Measurements from ENCODE around the gene NDRG3. TPM values are rescaled to one million over a fixed set of nuclear protein-coding genes. Genes with fewer than 3 reads are reported as not detected.

The NDRG3 gene
- total and polyA plus RNA-seq, 4 donors = 12.2 to 20.8 (median 17.7) TPM

- DNase-seq (no peak), ATAC-seq (ENCODE audit: insufficient read depth, low FRiP score) (no peak)
- Histone ChIP-seq H3K4me3 (no peak overlapping the region), H3K9me3 (ENCODE audit: control insufficient read depth in 4 of 4, insufficient read depth in 3 of 4, low read length in 3 of 4) (no peaks in the 10 kb centered on the region), H3K27me3 (ENCODE audit: control insufficient read depth in 3 of 3, insufficient read depth in 3 of 3, low read length in 2 of 3) (no peaks in the 10 kb centered on the region), H3K36me3 (ENCODE audit: control insufficient read depth in 4 of 4, insufficient read depth in 4 of 4, low read length in 4 of 4) (peaks cover 19 to 29% (median 22%) of the 10 kb centered on the region in 4 donors), H3K9ac (ENCODE audit: insufficient read depth in 1 of 2, low read length in 2 of 2) (no peak overlapping the region), H3K27ac (ENCODE audit: low read depth in 1 of 2, low read length in 1 of 2) (peak overlapping the region in 1 of 2 donors; percentile 26), H3K4me1 (ENCODE audit: control insufficient read depth in 5 of 5, insufficient read depth in 5 of 5, low read length in 5 of 5) (peaks cover 0 to 13% (median 0%) of the 10 kb centered on the region in 5 donors)
- TF ChIP-seq CTCF (IDR thresholded peaks at IDR 0.05; ENCODE audit: control extremely low read depth, extremely low read depth) = no peak
- 67 to 77% methylated on average over 7 of the region's 7 CpGs for WGBS, 2 donors
These were observed 138.1 kb downstream of the NDRG3 start for GRCh38 chr20:36607586-36608387.

DNA sequence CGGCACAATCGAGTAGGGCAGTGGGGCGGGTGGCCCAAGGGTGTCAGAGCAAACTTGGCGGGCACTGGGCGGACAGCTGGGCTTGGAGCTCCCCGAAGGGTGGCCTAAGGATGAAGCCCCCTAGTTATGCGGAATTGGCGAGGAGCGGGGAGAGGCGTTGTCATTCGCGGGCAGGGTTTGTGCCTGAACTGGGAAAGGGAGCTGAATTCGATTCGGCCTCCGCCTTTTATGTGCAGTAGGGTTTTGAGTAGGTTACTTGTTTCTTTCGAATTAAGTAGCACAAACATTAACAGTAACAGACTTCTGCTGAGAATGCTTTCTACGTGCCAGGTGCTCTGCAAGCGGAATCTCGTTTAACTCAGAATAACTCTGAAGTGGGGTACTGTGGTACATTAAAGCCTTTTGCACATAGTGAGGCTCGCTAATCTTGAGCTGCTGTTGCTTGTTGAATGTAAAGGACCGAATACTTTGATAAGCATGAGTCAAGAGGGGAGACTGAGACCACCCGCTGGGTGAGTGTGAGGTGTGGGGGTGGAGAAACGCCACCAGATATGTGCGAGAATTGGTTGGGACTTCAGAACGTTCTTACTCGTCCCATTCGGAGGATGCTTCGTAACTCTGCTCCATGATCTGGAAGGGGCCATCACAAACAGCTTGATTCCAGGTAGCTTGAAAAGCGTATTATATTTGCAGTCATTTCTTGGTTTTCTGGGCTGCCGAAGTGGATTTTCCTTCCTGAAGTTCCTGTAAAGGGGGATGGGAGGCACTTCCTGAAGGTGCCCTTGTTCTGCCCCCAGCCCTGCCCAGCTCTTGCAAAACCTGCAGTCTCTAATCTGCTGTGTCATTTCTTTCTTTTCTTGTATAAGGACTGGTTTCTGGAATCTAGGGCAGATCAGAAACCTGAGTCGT lies 139.5 kb downstream of the NDRG3 start:
- Histone ChIP-seq H3K4me1 (ENCODE audit: control insufficient read depth in 5 of 5, insufficient read depth in 5 of 5, low read length in 5 of 5) (peaks cover 0 to 13% (median 0%) of the 10 kb centered on the region in 5 donors), H3K27me3 (ENCODE audit: control insufficient read depth in 3 of 3, insufficient read depth in 3 of 3, low read length in 2 of 3) (no peaks in the 10 kb centered on the region), H3K27ac (ENCODE audit: low read depth in 1 of 2, low read length in 1 of 2) (peak overlapping the region; percentile 89 to 97), H3K36me3 (ENCODE audit: control insufficient read depth in 4 of 4, insufficient read depth in 4 of 4, low read length in 4 of 4) (peaks cover 14 to 20% (median 14%) of the 10 kb centered on the region in 4 donors), H3K4me3 (peak overlapping the region; percentile 95), H3K9ac (ENCODE audit: insufficient read depth in 1 of 2, low read length in 2 of 2) (peak overlapping the region; percentile 60 to 91), H3K9me3 (ENCODE audit: control insufficient read depth in 4 of 4, insufficient read depth in 3 of 4, low read length in 3 of 4) (no peaks in the 10 kb centered on the region)
- no peak for TF ChIP-seq CTCF (IDR thresholded peaks at IDR 0.05; ENCODE audit: control extremely low read depth, extremely low read depth)
- peak in 1 of 3 donors; percentile 29 for DNase-seq
- 1% methylated on average over 31 of the region's 31 CpGs for WGBS, 2 donors
- ATAC-seq (ENCODE audit: insufficient read depth, low FRiP score) = no peak

DNA sequence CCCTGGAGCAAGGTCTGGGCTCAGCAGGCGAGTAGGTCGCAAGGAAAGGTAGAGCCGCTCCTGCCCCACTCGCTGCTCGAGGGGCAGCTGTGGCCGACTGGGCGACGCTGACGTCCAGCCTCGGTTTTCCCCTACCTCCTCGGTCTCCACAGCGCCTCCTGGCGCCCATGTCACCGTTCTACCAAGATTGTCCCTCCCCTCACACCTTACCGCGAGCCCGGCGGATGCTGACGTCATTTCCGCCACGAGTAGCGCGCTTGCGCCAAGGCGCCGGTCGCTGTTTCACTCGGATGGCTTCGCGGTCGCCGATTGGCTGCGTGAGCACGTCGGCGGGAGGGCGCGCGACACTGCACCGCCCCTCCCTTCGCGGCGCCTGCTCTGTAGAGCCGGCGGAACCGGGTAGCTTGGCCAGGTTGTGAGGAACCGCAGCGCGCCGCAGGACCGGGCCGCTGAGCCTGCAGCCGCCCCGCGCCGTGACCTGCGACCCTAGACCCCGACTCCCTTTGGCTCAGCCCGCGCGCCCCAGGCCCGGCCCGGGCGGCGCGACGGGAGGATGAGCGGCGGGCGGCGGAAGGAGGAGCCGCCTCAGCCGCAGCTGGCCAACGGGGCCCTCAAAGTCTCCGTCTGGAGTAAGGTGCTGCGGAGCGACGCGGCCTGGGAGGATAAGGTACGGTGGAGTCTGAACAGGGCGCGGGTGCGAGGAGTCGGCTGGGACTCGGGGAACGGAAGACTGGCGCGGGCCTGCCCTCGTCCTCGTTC lies 140.3 kb downstream of the NDRG3 start, which contains the start of gene RAB5IF:
Gene RAB5IF (plus strand): TSS at position 381 of the 759 bp plus-strand sequence. CDS start 173 bp downstream, at position 554.
- TF ChIP-seq CTCF (IDR thresholded peaks at IDR 0.05; ENCODE audit: control extremely low read depth, extremely low read depth) = peak; percentile 82
- H3K4me1 ChIP-seq (ENCODE audit: control insufficient read depth in 5 of 5, insufficient read depth in 5 of 5, low read length in 5 of 5) = peaks cover 0 to 13% (median 0%) of the 10 kb centered on the region in 5 donors
- peaks cover 11 to 16% (median 13%) of the 10 kb centered on the region in 4 donors for H3K36me3 ChIP-seq (ENCODE audit: control insufficient read depth in 4 of 4, insufficient read depth in 4 of 4, low read length in 4 of 4)
- no peaks in the 10 kb centered on the region for H3K9me3 ChIP-seq (ENCODE audit: control insufficient read depth in 4 of 4, insufficient read depth in 3 of 4, low read length in 3 of 4)
- H3K9ac ChIP-seq (ENCODE audit: insufficient read depth in 1 of 2, low read length in 2 of 2) = peak within 1 kb of the TSS; percentile 60 to 91
- peak within 1 kb of the TSS; percentile 89 to 97 for H3K27ac ChIP-seq (ENCODE audit: low read depth in 1 of 2, low read length in 1 of 2)
- ATAC-seq (ENCODE audit: insufficient read depth, low FRiP score) = peak; percentile 99
- peak; percentile 99 to 100 (median 99) for DNase-seq
- 0% methylated on average over 85 to 90 of the region's 90 CpGs for WGBS, 2 donors
- H3K27me3 ChIP-seq (ENCODE audit: control insufficient read depth in 3 of 3, insufficient read depth in 3 of 3, low read length in 2 of 3) = no peaks in the 10 kb centered on the region
- H3K4me3 ChIP-seq = peak within 1 kb of the TSS; percentile 95

Measured in lung (tissue), 12 donors.